ENCODE data around the gene EIF6. TPM values are rescaled to one million over a fixed set of nuclear protein-coding genes. Genes with fewer than 3 reads are reported as not detected.

Gene EIF6
- total RNA-seq, 3 donors from 2014 or later (not counting 1 experiment from before 2014, with no cell fraction given), result 73.9 to 81.4 (median 79.0) TPM

DNA sequence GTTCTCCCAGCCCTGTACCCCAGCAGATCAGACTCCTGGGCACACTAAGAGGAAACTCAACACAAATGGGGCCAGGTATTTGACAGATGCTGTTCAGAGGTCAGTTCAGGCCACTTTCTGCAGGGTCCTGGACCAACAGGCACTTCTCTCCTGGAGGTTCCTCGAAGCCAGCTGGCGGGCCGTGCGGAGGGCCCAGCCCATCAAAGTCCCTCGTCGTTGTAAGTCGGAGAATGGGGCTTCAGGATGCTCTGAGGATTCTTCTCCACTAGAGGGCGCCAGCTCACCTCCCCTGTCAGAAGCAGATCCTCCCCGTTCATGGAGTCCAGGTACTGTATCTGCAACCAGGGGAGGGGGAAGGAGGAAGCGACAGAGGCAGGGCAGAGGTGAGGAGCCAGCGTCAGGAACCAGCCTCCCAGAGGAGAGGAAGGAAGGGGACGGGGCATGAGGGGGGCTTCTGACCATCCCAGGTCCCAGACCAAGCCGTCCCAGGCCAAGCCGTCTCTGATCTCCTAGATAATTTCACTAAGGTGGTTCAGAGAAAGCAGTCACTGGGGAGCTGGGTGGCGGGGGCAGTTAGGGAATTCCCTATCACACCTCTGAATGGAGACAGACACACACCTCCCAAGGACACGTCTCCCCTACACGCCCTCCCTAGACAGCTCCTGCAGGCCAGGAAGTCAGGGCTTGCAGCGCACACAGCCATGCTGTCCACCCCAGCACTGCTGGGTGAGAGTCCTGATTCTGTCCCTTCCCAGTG is 19.3 kb upstream of the EIF6 start:
- H3K27ac ChIP-seq (ENCODE audit: low read length), result no peak overlapping the region
- Mint-ChIP-seq H3K4me3 (no peak overlapping the region), H3K4me1 (peaks cover 5 to 7% of the 10 kb centered on the region in 2 donors), H3K36me3 (no peaks in the 10 kb centered on the region), H3K9me3 (no peaks in the 10 kb centered on the region), H3K27me3 (ENCODE audit: low read depth in 2 of 2) (no peaks in the 10 kb centered on the region), H3K27ac (no peak overlapping the region)
- intact Hi-C loops (cut with micrococcal nuclease), result loop anchor here (1.0 to 2.0 kb wide), 2 partner anchors 135 to 143 kb away; partner anchors contain the start of gene GDF5
- H3K9me3 ChIP-seq (ENCODE audit: control insufficient read depth, insufficient read depth, low read length), result no peaks in the 10 kb centered on the region
- H3K4me1 ChIP-seq (ENCODE audit: control insufficient read depth, insufficient read depth, low read length), result peaks cover 7% of the 10 kb centered on the region
- 33% methylated on average over 17 of the region's 18 CpGs for WGBS (ENCODE audit: insufficient coverage)
- TF ChIP-seq, protein P1, sequence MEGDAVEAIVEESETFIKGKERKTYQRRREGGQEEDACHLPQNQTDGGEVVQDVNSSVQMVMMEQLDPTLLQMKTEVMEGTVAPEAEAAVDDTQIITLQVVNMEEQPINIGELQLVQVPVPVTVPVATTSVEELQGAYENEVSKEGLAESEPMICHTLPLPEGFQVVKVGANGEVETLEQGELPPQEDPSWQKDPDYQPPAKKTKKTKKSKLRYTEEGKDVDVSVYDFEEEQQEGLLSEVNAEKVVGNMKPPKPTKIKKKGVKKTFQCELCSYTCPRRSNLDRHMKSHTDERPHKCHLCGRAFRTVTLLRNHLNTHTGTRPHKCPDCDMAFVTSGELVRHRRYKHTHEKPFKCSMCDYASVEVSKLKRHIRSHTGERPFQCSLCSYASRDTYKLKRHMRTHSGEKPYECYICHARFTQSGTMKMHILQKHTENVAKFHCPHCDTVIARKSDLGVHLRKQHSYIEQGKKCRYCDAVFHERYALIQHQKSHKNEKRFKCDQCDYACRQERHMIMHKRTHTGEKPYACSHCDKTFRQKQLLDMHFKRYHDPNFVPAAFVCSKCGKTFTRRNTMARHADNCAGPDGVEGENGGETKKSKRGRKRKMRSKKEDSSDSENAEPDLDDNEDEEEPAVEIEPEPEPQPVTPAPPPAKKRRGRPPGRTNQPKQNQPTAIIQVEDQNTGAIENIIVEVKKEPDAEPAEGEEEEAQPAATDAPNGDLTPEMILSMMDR (IDR thresholded peaks at IDR 0.05), result peak; percentile 82
- no peaks in the 10 kb centered on the region for H3K27me3 ChIP-seq (ENCODE audit: control insufficient read depth, insufficient read depth, low read length)
- ATAC-seq, result peak; percentile 85 to 94 (median 93)
- DNase-seq, result peak; percentile 68 to 93
- peaks cover 5% of the 10 kb centered on the region for H3K36me3 ChIP-seq (ENCODE audit: control insufficient read depth, insufficient read depth, low read length)
- no peak overlapping the region for H3K4me3 ChIP-seq (ENCODE audit: low read length)

DNA sequence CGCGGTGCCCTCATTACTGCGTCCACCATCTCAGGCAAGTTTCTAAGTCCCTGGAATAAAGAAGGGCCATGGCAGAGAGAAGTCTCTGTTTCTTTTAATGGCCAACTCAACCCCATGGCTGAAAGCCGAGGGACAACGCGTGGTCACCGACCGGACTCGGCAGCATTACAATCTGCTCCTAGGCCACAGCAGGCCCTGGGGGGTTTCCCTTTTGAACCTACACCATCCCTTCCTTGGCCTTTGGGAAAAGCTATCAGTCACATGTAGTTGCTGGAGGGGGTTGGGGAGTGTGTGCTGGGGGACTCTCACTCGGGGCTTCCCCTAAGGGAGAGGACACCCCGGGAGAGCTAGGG is 18.8 kb upstream of the EIF6 start:
- Mint-ChIP-seq H3K9me3 (no peaks in the 10 kb centered on the region), H3K4me3 (no peak overlapping the region), H3K4me1 (peaks cover 5 to 7% of the 10 kb centered on the region in 2 donors), H3K27ac (no peak overlapping the region), H3K27me3 (ENCODE audit: low read depth in 2 of 2) (peaks cover 0 to 3% of the 10 kb centered on the region in 2 donors), H3K36me3 (no peaks in the 10 kb centered on the region)
- DNase-seq (no peak), ATAC-seq (no peak)
- TF ChIP-seq, protein P1 (IDR thresholded peaks at IDR 0.05), result no peak
- 83% methylated on average over 11 of the region's 11 CpGs for WGBS (ENCODE audit: insufficient coverage)
- H3K27ac ChIP-seq (ENCODE audit: low read length), result no peak overlapping the region
- no peaks in the 10 kb centered on the region for H3K27me3 ChIP-seq (ENCODE audit: control insufficient read depth, insufficient read depth, low read length)
- H3K4me1 ChIP-seq (ENCODE audit: control insufficient read depth, insufficient read depth, low read length), result peaks cover 7% of the 10 kb centered on the region
- H3K36me3 ChIP-seq (ENCODE audit: control insufficient read depth, insufficient read depth, low read length), result peaks cover 5% of the 10 kb centered on the region
- intact Hi-C loops (cut with micrococcal nuclease), result no loop called here
- no peak overlapping the region for H3K4me3 ChIP-seq (ENCODE audit: low read length)
- no peaks in the 10 kb centered on the region for H3K9me3 ChIP-seq (ENCODE audit: control insufficient read depth, insufficient read depth, low read length)

DNA sequence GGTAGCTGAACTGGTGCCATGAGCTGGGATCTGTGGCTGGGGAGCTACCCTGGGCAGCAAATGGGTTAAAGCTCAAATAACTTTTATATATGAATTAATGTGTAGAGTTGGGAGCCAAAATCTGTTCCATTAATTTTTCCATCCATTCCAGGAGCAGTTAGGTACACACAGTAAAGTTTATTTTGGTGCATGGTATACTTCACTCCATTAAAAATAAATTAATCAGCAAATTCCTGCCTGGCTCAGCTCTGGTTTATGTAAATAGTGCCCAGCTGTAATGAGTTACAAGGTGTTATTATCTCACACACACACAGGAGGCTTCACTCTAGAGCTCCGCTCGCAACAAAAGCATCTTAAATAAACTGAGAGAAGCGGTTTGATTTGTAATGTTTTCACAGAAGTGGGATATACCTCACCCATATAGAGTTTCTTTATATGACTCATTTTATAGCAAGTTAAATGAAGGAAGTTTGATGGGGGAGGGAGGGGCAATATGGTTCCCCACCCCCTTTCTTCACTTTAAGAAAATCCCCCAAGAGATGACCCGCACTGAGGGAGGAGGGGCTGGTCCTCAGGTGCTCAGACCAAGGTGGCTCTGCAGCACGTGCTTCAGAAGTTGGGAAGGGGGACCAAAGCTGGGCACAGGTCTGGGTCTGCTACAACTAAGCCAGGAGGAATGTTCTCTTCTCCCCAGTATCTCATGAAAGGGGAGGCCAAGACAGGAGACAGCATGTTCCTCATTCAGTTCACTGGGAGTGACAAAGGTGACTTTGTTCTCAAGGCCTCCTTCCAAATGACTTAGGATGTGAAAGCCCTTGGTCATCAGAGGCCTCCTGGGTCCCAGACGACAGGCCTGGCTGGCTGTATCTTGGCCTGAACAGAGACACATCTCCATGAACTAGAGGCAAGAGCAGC is 18.1 kb upstream of the EIF6 start:
- intact Hi-C loops (cut with micrococcal nuclease), result no loop called here
- no peaks in the 10 kb centered on the region for H3K27me3 ChIP-seq (ENCODE audit: control insufficient read depth, insufficient read depth, low read length)
- H3K36me3 Mint-ChIP-seq, result no peaks in the 10 kb centered on the region
- H3K4me3 ChIP-seq (ENCODE audit: low read length), result no peak overlapping the region
- no peak for DNase-seq
- peaks cover 0 to 3% of the 10 kb centered on the region in 2 donors for H3K27me3 Mint-ChIP-seq (ENCODE audit: low read depth in 2 of 2)
- no peak overlapping the region for H3K27ac ChIP-seq (ENCODE audit: low read length)
- no peaks in the 10 kb centered on the region for H3K9me3 Mint-ChIP-seq
- H3K4me1 Mint-ChIP-seq, result peaks cover 5 to 7% of the 10 kb centered on the region in 2 donors
- TF ChIP-seq, protein P1 (IDR thresholded peaks at IDR 0.05), result no peak
- no peak for ATAC-seq
- H3K4me3 Mint-ChIP-seq, result no peak overlapping the region
- WGBS (ENCODE audit: insufficient coverage), result 89% methylated on average over 3 of the region's 6 CpGs
- H3K4me1 ChIP-seq (ENCODE audit: control insufficient read depth, insufficient read depth, low read length), result peaks cover 7% of the 10 kb centered on the region
- H3K9me3 ChIP-seq (ENCODE audit: control insufficient read depth, insufficient read depth, low read length), result no peaks in the 10 kb centered on the region
- no peak overlapping the region for H3K27ac Mint-ChIP-seq
- peaks cover 5% of the 10 kb centered on the region for H3K36me3 ChIP-seq (ENCODE audit: control insufficient read depth, insufficient read depth, low read length)
